ENCODE measurements around the gene MBP. TPM values are rescaled to one million over a fixed set of nuclear protein-coding genes. Genes with fewer than 3 reads are reported as not detected.
A peak's percentile ranks its signal among the peaks of the same experiment; 100 is the strongest.

The MBP gene
- total and polyA plus RNA-seq, 2 donors (not counting 3 experiments of a cell fraction or from before 2014, with no cell fraction given), result 1.7 to 2.3 TPM

GRCh38 chr18:77119101-77119850, 13.3 kb downstream of the MBP start:
- Histone ChIP-seq H3K79me2 (ENCODE audit: control insufficient read depth, insufficient read depth, low read length) (no peaks in the 10 kb centered on the region), H3K4me3 (replicated peaks in 1 of 3; ENCODE audit: insufficient read depth in 1 of 3, low read depth in 1 of 3, low read length in 3 of 3) (no peak overlapping the region), H3K9ac (replicated peaks; ENCODE audit: extremely low read depth, insufficient read depth, low read length) (no peak overlapping the region), H4K20me1 (replicated peaks; ENCODE audit: control insufficient read depth, extremely low read depth, insufficient read depth, low read length) (no peaks in the 10 kb centered on the region), H3K9me3 (replicated peaks; ENCODE audit: control insufficient read depth, insufficient read depth, low read length) (no peaks in the 10 kb centered on the region), H2AFZ (ENCODE audit: low read depth, low read length) (no peak overlapping the region), H3K36me3 (ENCODE audit: control insufficient read depth in 2 of 2, extremely low read depth in 1 of 2, insufficient read depth in 2 of 2, low read length in 2 of 2) (no peaks in the 10 kb centered on the region), H3K4me1 (ENCODE audit: control insufficient read depth, extremely low read depth, insufficient read depth, low read length) (peaks cover 12% of the 10 kb centered on the region), H3K27me3 (ENCODE audit: control insufficient read depth in 2 of 2, insufficient read depth in 2 of 2, low read length in 2 of 2) (no peaks in the 10 kb centered on the region), H3K27ac (ENCODE audit: insufficient read depth, low read depth, low read length) (no peak overlapping the region), H3K9me1 (replicated peaks; ENCODE audit: control insufficient read depth, extremely low read depth, insufficient read depth, low read length) (no peaks in the 10 kb centered on the region), H3K4me2 (ENCODE audit: insufficient read depth, low read length) (no peak overlapping the region)
- FAIRE-seq (no peak), DNase-seq (ENCODE audit: low read depth, low spot score) (no peak)
- TF ChIP-seq MAX (IDR thresholded peaks at IDR 0.05; ENCODE audit: insufficient read depth, insufficient read length) (peak; percentile 30), POLR2AphosphoS5 (IDR thresholded peaks at IDR 0.05; ENCODE audit: insufficient read depth, low read depth, low read length) (no peak), EZH2 (IDR thresholded peaks at IDR 0.05; ENCODE audit: borderline replicate concordance, low read depth, low read length, severe bottlenecking) (no peak), CTCF (IDR thresholded peaks at IDR 0.05; ENCODE audit: extremely low read depth in 1 of 2, insufficient read depth in 1 of 2, low read depth in 1 of 2, low read length in 2 of 2) (no peak)
- dilution Hi-C loops (cut with MboI; ENCODE audit: extremely low pct_ligation_motif_present, low sequenced_read_pairs) (no loop called here), intact Hi-C loops (cut with micrococcal nuclease) (no loop called here)
- CTCF ChIA-PET, result no interaction called here
- no TSS peak for BruUV-seq (replicated peaks)
- POLR2A ChIA-PET, result no interaction called here

All from endothelial cell of umbilical vein (primary cell).